Breast epithelium (tissue), 4 donors: Measurements from ENCODE around the gene ZFHX2. TPM values are rescaled to one million over a fixed set of nuclear protein-coding genes. Genes with fewer than 3 reads are reported as not detected.
"Not testable (repeated sequence)": the region's sequence is repeated elsewhere in the genome, so short reads cannot be mapped to it uniquely, and the experiment has no call there.

Source experiments
- DNase-seq, 2 donors: peaks; one replicate each; pipeline ENCODE4 v3.0.0-alpha.2; 2019; ENCODE audit warnings: low spot score in 2 of 2
- H3K27ac ChIP-seq, 2 donors: fragments of 200-600 bp; sonication (generic) in 1 of 2; one replicate each; pipeline ENCODE4 v1.5.1; 2016 to 2019; ENCODE audit warnings: mild to moderate bottlenecking in 1 of 2
- H3K27me3 ChIP-seq, 2 donors: fragments of 200-600 bp; sonication (generic) in 1 of 2; one replicate each; pipeline versions ENCODE4 v1.5.1 to v1.6.0; 2017 to 2019; ENCODE audit warnings: control low read depth in 1 of 2, mild to moderate bottlenecking in 1 of 2
- H3K36me3 ChIP-seq: fragments of 200-600 bp; one replicate; pipeline ENCODE4 v1.5.1; 2019
- H3K4me1 ChIP-seq, 2 donors: fragments of 200-600 bp; sonication (generic); one replicate each; pipeline ENCODE4 v1.5.1; 2016 to 2019; ENCODE audit warnings: control low read depth in 1 of 2
- H3K4me3 ChIP-seq, 3 donors: fragments of 200-600 bp; sonication (generic); 1 replicate in 2 of 3; 2 replicates in 1 of 3; pipeline ENCODE4 v1.5.1; 2016 to 2019; ENCODE audit warnings: mild to moderate bottlenecking in 3 of 3, moderate library complexity in 2 of 3
- H3K9me3 ChIP-seq, 2 donors: fragments of 200-600 bp; sonication (generic) in 1 of 2; one replicate each; pipeline ENCODE4 v1.5.1; 2016 to 2019; ENCODE audit warnings: control low read depth in 1 of 2
- POLR2A ChIP-seq: fragments of 450-650 bp; IDR thresholded peaks from one replicate; pipeline ENCODE4 v1.6.1; 2016; ENCODE audit warnings: antibody characterized with exemption, mild to moderate bottlenecking, moderate library complexity
- POLR2AphosphoS5 ChIP-seq, 3 donors: sonication (generic); formaldehyde crosslinking; IDR thresholded peaks; one replicate each; pipeline ENCODE4 v1.6.1; 2017; ENCODE audit warnings: antibody characterized with exemption in 3 of 3
- intact Hi-C: fragments of 100-400 bp; cut with DNase I; formaldehyde crosslinking; loops from one replicate; pipeline ENCODE4 v1.15.1; 2023; ENCODE audit warnings: low total_unique reads
- total RNA-seq, 3 donors: library from RNA; depleted of rRNA; stranded (reverse); fragments of >200 nt; gene quantifications; one replicate each; pipeline ENCODE4 v1.1.0, GENCODE V29; 2016
- TF ChIP-seq, protein P1 (sequence below), 3 donors: fragments of 450-650 bp; IDR thresholded peaks; one replicate each; pipeline ENCODE4 v1.5.1; 2016 to 2017; ENCODE audit warnings: antibody characterized with exemption in 3 of 3, mild to moderate bottlenecking in 3 of 3, moderate library complexity in 3 of 3

The ZFHX2 gene
- 1 to 10 TPM in 1 of 3 donors, under 1 TPM in 2; 0.48 to 1.2 (median 0.66) TPM for total RNA-seq

DNA sequence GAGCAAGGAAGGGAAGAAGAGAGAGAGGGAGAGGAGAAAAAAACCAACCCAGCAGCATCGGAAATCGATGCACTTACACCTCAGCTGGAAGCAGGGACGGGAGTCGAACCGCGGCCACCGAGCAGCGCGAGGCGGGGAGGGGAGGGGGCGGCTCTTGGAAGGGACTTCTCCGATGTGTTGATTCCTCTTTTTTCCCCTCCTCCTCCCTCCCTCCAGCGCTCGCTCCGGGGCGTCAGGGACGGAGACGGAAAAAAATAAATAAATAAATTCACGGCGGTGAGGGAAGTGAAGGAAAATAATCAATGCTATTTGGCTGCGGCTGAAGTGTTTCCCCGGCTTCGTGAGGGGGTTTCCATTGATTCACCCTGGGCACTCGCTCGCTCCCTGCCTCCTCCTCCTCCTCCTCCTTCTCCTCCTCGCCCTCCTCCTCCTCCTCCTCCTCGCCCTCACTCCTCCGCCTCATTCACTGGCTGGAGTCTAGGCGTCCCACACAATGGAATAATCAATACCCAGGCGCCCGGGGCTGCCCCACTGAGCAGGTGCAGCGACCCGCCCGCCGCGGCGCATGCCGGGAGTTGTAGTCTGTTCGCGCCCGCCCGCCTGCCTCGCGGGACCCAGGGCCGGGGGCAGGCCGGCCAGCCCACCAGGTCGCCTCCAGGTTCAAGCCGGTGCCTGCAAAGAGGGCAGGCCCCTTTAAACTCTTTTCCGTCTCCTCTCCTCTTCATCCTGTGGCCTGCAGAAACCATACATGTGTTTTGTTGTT, at the start of gene ZFHX2:
TSS of gene ZFHX2 (minus strand) at position 500 of the 763 bp plus-strand sequence. CDS start 16,440 bp downstream, outside the sequence.
- TF ChIP-seq POLR2A: no peak
- no peak for TF ChIP-seq POLR2AphosphoS5 (IDR thresholded peaks at IDR 0.05)
- TF ChIP-seq, protein P1, sequence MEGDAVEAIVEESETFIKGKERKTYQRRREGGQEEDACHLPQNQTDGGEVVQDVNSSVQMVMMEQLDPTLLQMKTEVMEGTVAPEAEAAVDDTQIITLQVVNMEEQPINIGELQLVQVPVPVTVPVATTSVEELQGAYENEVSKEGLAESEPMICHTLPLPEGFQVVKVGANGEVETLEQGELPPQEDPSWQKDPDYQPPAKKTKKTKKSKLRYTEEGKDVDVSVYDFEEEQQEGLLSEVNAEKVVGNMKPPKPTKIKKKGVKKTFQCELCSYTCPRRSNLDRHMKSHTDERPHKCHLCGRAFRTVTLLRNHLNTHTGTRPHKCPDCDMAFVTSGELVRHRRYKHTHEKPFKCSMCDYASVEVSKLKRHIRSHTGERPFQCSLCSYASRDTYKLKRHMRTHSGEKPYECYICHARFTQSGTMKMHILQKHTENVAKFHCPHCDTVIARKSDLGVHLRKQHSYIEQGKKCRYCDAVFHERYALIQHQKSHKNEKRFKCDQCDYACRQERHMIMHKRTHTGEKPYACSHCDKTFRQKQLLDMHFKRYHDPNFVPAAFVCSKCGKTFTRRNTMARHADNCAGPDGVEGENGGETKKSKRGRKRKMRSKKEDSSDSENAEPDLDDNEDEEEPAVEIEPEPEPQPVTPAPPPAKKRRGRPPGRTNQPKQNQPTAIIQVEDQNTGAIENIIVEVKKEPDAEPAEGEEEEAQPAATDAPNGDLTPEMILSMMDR (IDR thresholded peaks at IDR 0.05): no peak
- peak within 1 kb of the TSS; percentile 47 to 72 (median 62) for H3K4me3 ChIP-seq
- no peaks in the 10 kb centered on the region for H3K4me1 ChIP-seq
- intact Hi-C loops: loop anchor here (10.0 kb wide), 1 partner anchor 247 kb away; the partner anchor contains the start of genes BCL2L2 and PPP1R3E
- DNase-seq: no peak
- no peaks in the 10 kb centered on the region for H3K36me3 ChIP-seq
- H3K27me3 ChIP-seq: no peaks in the 10 kb centered on the region
- peak within 1 kb of the TSS; percentile 48 to 52 for H3K27ac ChIP-seq
- H3K9me3 ChIP-seq: no peaks in the 10 kb centered on the region

DNA sequence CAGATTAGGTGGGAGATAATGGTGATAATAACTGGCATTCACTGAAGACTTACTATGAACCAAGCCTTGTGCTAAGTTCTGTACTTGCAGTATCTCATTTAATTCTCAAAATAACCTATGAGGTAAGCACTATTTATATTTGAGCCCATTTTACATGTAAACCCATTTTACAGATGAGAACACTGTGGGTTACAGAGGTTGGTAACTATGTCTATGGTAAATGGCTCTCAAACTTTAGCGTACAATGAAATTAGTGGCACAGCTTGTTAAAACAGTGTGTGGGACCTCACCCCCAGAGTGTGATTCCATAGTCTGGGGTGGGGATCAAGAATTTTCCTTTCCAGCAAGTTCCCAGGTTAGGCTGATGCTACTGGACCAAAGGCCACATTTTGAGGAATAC, 49.2 kb upstream of the ZFHX2 start:
- Histone ChIP-seq H3K4me3 (no peak overlapping the region), H3K9me3 (no peaks in the 10 kb centered on the region), H3K27me3 (no peaks in the 10 kb centered on the region), H3K4me1 (no peaks in the 10 kb centered on the region), H3K36me3 (no peaks in the 10 kb centered on the region), H3K27ac (no peak overlapping the region)
- no peak for TF ChIP-seq POLR2AphosphoS5 (IDR thresholded peaks at IDR 0.05)
- TF ChIP-seq, protein P1 (IDR thresholded peaks at IDR 0.05): no peak
- no peak for TF ChIP-seq POLR2A
- no peak for DNase-seq
- intact Hi-C loops: no loop called here

DNA sequence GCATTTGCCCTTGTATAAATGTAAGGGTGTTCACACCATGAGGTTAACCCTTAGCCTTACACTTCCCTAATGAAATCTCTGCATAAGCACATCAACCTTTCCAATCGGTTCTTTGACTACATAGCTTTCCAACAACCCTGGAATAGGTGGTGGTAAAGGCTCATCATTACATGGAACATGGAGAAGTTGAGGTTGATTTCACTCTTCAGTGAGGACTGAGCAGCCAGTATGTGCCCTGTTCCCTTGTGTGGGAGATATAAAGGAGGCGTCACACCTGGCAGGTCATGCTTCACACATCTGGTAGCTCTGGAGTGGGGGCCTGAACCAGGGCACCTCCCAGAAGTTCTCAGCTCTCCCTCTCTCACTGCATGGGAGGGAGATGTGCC, 48.8 kb upstream of the ZFHX2 start:
- no peak for DNase-seq
- Histone ChIP-seq H3K27me3 (no peaks in the 10 kb centered on the region), H3K4me3 (no peak overlapping the region), H3K27ac (no peak overlapping the region), H3K36me3 (no peaks in the 10 kb centered on the region), H3K9me3 (no peaks in the 10 kb centered on the region), H3K4me1 (no peaks in the 10 kb centered on the region)
- TF ChIP-seq, protein P1 (IDR thresholded peaks at IDR 0.05): no peak
- TF ChIP-seq POLR2A (no peak), POLR2AphosphoS5 (IDR thresholded peaks at IDR 0.05) (no peak)
- intact Hi-C loops: no loop called here

DNA sequence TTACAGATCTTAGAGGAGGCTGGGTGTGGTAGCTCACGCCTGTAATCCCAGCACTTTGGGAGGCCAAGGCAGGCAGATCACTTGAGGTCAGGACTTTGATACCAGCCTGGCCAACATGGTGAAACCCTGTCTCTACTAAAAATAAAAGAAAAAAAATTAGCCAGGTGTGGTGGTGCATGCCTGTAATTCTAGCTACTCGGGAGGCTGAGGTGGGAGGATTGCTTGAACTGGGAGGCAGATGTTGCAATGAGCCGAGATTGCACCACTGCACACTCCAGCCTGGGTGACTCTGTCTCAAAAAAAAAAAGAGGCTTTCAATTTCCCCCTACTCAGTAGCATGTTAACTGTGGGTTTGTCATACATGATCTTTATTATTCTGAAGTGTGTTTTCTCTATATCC, 42.6 kb upstream of the ZFHX2 start:
- H3K9me3 ChIP-seq, H3K4me1 ChIP-seq, H3K4me3 ChIP-seq, intact Hi-C loops, H3K27me3 ChIP-seq, H3K27ac ChIP-seq, DNase-seq, H3K36me3 ChIP-seq: not testable (repeated sequence)

DNA sequence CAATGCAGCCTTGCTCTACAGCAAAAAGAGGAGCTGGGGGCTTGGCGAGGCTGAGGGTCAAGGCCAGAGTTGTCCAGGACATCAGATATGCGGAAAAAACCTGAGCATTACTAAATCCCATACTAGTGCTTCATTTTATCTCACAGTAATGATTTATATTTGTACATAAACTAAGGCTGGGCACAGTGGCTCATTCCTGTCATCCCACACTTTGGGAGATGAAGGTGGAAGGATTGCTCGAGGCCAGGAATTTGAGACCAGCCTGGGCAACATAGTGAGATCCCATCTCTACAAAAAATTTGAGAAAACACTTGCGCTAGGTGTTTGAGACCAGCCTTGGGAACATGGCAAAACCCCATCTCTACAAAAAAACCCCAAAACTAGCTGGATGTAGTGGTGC, 38.6 kb upstream of the ZFHX2 start:
- H3K4me1 ChIP-seq: no peaks in the 10 kb centered on the region
- no peaks in the 10 kb centered on the region for H3K9me3 ChIP-seq
- no peak for DNase-seq
- H3K27ac ChIP-seq: no peak overlapping the region
- intact Hi-C loops: no loop called here
- H3K36me3 ChIP-seq: no peaks in the 10 kb centered on the region
- no peaks in the 10 kb centered on the region for H3K27me3 ChIP-seq
- TF ChIP-seq POLR2A (no peak), POLR2AphosphoS5 (IDR thresholded peaks at IDR 0.05) (no peak)
- TF ChIP-seq, protein P1 (IDR thresholded peaks at IDR 0.05): no peak
- H3K4me3 ChIP-seq: no peak overlapping the region
